A549 (cell line): Measurements from ENCODE around the gene ACYP2. TPM values are rescaled to one million over a fixed set of nuclear protein-coding genes. Genes with fewer than 3 reads are reported as not detected.

ENCODE experiments used
- ATAC-seq, 2 experiments: fragments of 200-7000 bp in 1 of 2; fragments of >200 bp in 1 of 2; cut with Nextera tagmentation in 1 of 2; cut with Tn5 transposase in 1 of 2; 3 replicates each; pipeline versions ENCODE4 v1.8.0 to v1.9.1; 2018 to 2020; ENCODE audit warnings: mild to moderate bottlenecking in 1 of 2, moderate library complexity in 1 of 2
- CTCF ChIA-PET: fragments of 300-600 bp; sonication (Branson Sonifier 250); formaldehyde crosslinking; extraction: SDS; loops from one replicate; lab custom pipeline; 2021; ENCODE audit warnings: antibody characterized with exemption, inconsistent platforms; lab: Yijun Ruan, JAX
- POLR2A ChIA-PET: fragments of 350-600 bp; formaldehyde crosslinking; extraction: SDS; loops from one replicate; lab custom pipeline; 2021; ENCODE audit warnings: antibody characterized with exemption, inconsistent platforms; lab: Yijun Ruan, JAX
- DNase-seq, 2 experiments: peaks; one replicate each; pipeline versions ENCODE4 v3.0.0 to v3.0.0-alpha.2; 2011 to 2016; ENCODE audit warnings: low read depth in 1 of 2, low spot score in 1 of 2
- FAIRE-seq: peaks from 2 replicates; lab custom pipeline; 2011; peaks lifted over from hg19 to GRCh38; lab: Jason Lieb, UNC
- H3K27ac ChIP-seq, 2 experiments: fragments of >200 bp; sonication (Bioruptor Twin); formaldehyde crosslinking; 3 replicates each; pipeline ENCODE4 v1.5.1; 2016 to 2017
- H3K4me1 ChIP-seq: fragments of >200 bp; sonication (Bioruptor Twin); formaldehyde crosslinking; 3 replicates; pipeline ENCODE4 v1.6.1; 2016
- H3K4me2 ChIP-seq: fragments of >200 bp; sonication (Bioruptor Twin); formaldehyde crosslinking; 3 replicates; pipeline ENCODE4 v1.6.1; 2016
- H3K4me3 ChIP-seq: fragments of >200 bp; sonication (Bioruptor Twin); formaldehyde crosslinking; 3 replicates; pipeline ENCODE4 v1.5.1; 2016
- H3K9me3 ChIP-seq: fragments of >200 bp; sonication (Bioruptor Twin); formaldehyde crosslinking; 3 replicates; pipeline ENCODE4 v1.6.1; 2016
- BHLHE40 ChIP-seq: IDR thresholded peaks from 2 replicates; pipeline ENCODE4 v1.6.1; 2012; ENCODE audit warnings: low read depth, low read length, inconsistent platforms
- CBX2 ChIP-seq: fragments of 200-600 bp; sonication (generic); IDR thresholded peaks from 2 replicates; pipeline ENCODE4 v1.6.1; 2016; ENCODE audit warnings: low read depth, mild to moderate bottlenecking, borderline replicate concordance
- E2F6 ChIP-seq: IDR thresholded peaks from 2 replicates; pipeline ENCODE4 v1.6.1; 2012; ENCODE audit warnings: low read depth, borderline replicate concordance
- ESRRA ChIP-seq: fragments of 150-350 bp; IDR thresholded peaks from 2 replicates; pipeline ENCODE4 v1.6.1; 2014; ENCODE audit warnings: mild to moderate bottlenecking, low read length, borderline replicate concordance
- FOSL2 ChIP-seq, 2 experiments: fragments of 450-650 bp in 1 of 2; fragments of >200 bp in 1 of 2; sonication (Bioruptor Twin) in 1 of 2; formaldehyde crosslinking; IDR thresholded peaks; 2 replicates each; pipeline versions ENCODE4 v1.5.0 to v1.6.1; 2016 to 2020; ENCODE audit warnings: mild to moderate bottlenecking in 1 of 2, moderate library complexity in 1 of 2
- GATA3 ChIP-seq: IDR thresholded peaks from 2 replicates; pipeline ENCODE4 v1.6.1; 2012; ENCODE audit warnings: borderline replicate concordance
- HDAC2 ChIP-seq: fragments of 200-600 bp; sonication (generic); IDR thresholded peaks from 2 replicates; pipeline ENCODE4 v1.6.1; 2016
- HEYL ChIP-seq: fragments of 250-450 bp; sonication (Bioruptor Pico); IDR thresholded peaks from 2 replicates; pipeline ENCODE4 v1.8.0; 2021; ENCODE audit warnings: mild to moderate bottlenecking, moderate library complexity
- HMGXB4 ChIP-seq: fragments of 250-450 bp; sonication (Bioruptor Pico); IDR thresholded peaks from 2 replicates; pipeline ENCODE4 v1.5.0; 2021; ENCODE audit warnings: mild to moderate bottlenecking, moderate library complexity, borderline replicate concordance
- HOXA7 ChIP-seq: fragments of 250-450 bp; sonication (Bioruptor Pico); IDR thresholded peaks from 2 replicates; pipeline ENCODE4 v1.5.0; 2020; ENCODE audit warnings: mild to moderate bottlenecking, moderate library complexity
- HOXB13 ChIP-seq: fragments of 250-450 bp; sonication (Bioruptor Pico); IDR thresholded peaks from 2 replicates; pipeline ENCODE4 v1.5.0; 2020; ENCODE audit warnings: low read depth, mild to moderate bottlenecking, moderate library complexity
- JUNB ChIP-seq: fragments of >200 bp; sonication (Bioruptor Twin); formaldehyde crosslinking; IDR thresholded peaks from 2 replicates; pipeline ENCODE4 v1.6.1; 2016
- KDM1A ChIP-seq: fragments of 200-600 bp; sonication (generic); IDR thresholded peaks from 2 replicates; pipeline ENCODE4 v1.6.1; 2016; ENCODE audit warnings: low read depth, mild to moderate bottlenecking
- KDM5A ChIP-seq: fragments of 200-600 bp; sonication (generic); IDR thresholded peaks from 2 replicates; pipeline ENCODE4 v1.6.1; 2016; ENCODE audit warnings: antibody characterized with exemption, mild to moderate bottlenecking
- MAFK ChIP-seq: fragments of 450-650 bp; IDR thresholded peaks from 2 replicates; pipeline ENCODE4 v1.6.1; 2014; ENCODE audit not compliant: partially characterized antibody
- MAX ChIP-seq: IDR thresholded peaks from 2 replicates; pipeline ENCODE4 v1.6.1; 2012
- MAZ ChIP-seq: fragments of 150-350 bp; IDR thresholded peaks from 2 replicates; pipeline ENCODE4 v1.6.1; 2014; ENCODE audit warnings: antibody characterized with exemption, low read depth, low read length, borderline replicate concordance
- MYC ChIP-seq: IDR thresholded peaks from 2 replicates; pipeline ENCODE4 v1.6.1; 2012; ENCODE audit warnings: mild to moderate bottlenecking, inconsistent platforms, low read length, improper control_type of control experiment, borderline replicate concordance
- PHF8 ChIP-seq: fragments of 200-600 bp; sonication (generic); IDR thresholded peaks from 2 replicates; pipeline ENCODE4 v1.6.1; 2016; ENCODE audit warnings: low read depth, mild to moderate bottlenecking, antibody characterized with exemption, moderate library complexity, borderline replicate concordance
- RAD21 ChIP-seq, 2 experiments: fragments of >200 bp in 1 of 2; sonication (Bioruptor Twin) in 1 of 2; formaldehyde crosslinking in 1 of 2; IDR thresholded peaks in 1 of 2; conservative IDR thresholded peaks in 1 of 2; 2 replicates in 1 of 2; 3 replicates in 1 of 2; pipeline ENCODE4 v1.6.1; 2012 to 2018; ENCODE audit warnings: inconsistent platforms in 1 of 2
- SMC3 ChIP-seq: fragments of >200 bp; sonication (Bioruptor Twin); formaldehyde crosslinking; IDR thresholded peaks from 3 replicates; pipeline ENCODE4 v1.6.1; 2018; ENCODE audit warnings: inconsistent platforms
- TFCP2L1 ChIP-seq: fragments of 250-450 bp; sonication (Bioruptor Pico); IDR thresholded peaks from 2 replicates; pipeline ENCODE4 v1.5.0; 2021; ENCODE audit warnings: mild to moderate bottlenecking
- WGBS: methylation state at CpG from one replicate; pipeline ENCODE4 v1.1.6; 2017; ENCODE audit errors: missing lambda C conversion rate; 5-methylcytosine and 5-hydroxymethylcytosine counted together
- polyA plus RNA-seq, 4 experiments: library from polyadenylated mRNA; depleted of rRNA in 3 of 4; stranded (reverse); fragments of >200 nt; fragmentation: RNase III in 1 of 4; extraction: RNeasy Plus Mini Kit Qiagen cat#74134 plus additional on column Dnase treatment in 1 of 4; gene quantifications; 2 replicates in 3 of 4; 3 replicates in 1 of 4; pipeline ENCODE4 v1.2.3, GENCODE V29; 2011 to 2017

ACYP2 gene
- polyA plus RNA-seq, 2 of the 4 experiments (the other 2 are of a cell fraction) = 10.0 to 11.4 TPM

GRCh38 chr2:54077088-54077900 lies 38.1 kb upstream of the ACYP2 start:
- no peak for ATAC-seq
- Histone ChIP-seq H3K9me3 (0 out of 3 replicates have a peak, but pooled peaks cover 3% of the 10 kb centered on the region), H3K4me1 (peaks cover 7% of the 10 kb centered on the region), H3K4me3 (no peak overlapping the region), H3K4me2 (no peak overlapping the region), H3K27ac (no peak overlapping the region)
- no peak for FAIRE-seq
- TF ChIP-seq CBX2 (no peak), FOSL2 (IDR thresholded peaks at IDR 0.05) (no peak), FOSL2 (CRISPR knock-in tag; IDR thresholded peaks at IDR 0.05) (no peak), BHLHE40 (no peak), PHF8 (no peak), HOXB13 (CRISPR knock-in tag) (no peak), HEYL (no peak), HDAC2 (no peak), KDM1A (no peak), E2F6 (no peak), TFCP2L1 (CRISPR knock-in tag) (no peak), MAFK (no peak), HOXA7 (no peak), MAZ (no peak), ESRRA (no peak), GATA3 (no peak), HMGXB4 (CRISPR knock-in tag) (no peak), MAX (no peak), SMC3 (no peak), MYC (no peak), RAD21 (conservative IDR thresholded peaks at IDR 0.05 in 1 of 2, IDR thresholded peaks at IDR 0.05 in 1 of 2) (no peak)
- CTCF ChIA-PET = interaction anchor here (1.0 kb wide), 1 partner anchor 30 kb away, joined by 6 read pairs; no protein-coding TSS in a partner anchor
- 87% methylated on average over 2 of the region's 2 CpGs for WGBS
- POLR2A ChIA-PET = no interaction called here
- no peak for DNase-seq

GRCh38 chr2:54079331-54079730 lies 36.1 kb upstream of the ACYP2 start:
- Histone ChIP-seq H3K27ac (no peak overlapping the region), H3K9me3 (no peaks in the 10 kb centered on the region), H3K4me3 (no peak overlapping the region), H3K4me2 (no peak overlapping the region), H3K4me1 (peaks cover 2% of the 10 kb centered on the region; the same call in 2 of the 3 replicates)
- DNase-seq (no peak), FAIRE-seq (no peak), ATAC-seq (no peak)
- WGBS = 73% methylated on average over 2 of the region's 2 CpGs
- ChIA-PET CTCF (interaction anchor here (0.6 to 1.4 kb wide), 2 partner anchors 28 to 116 kb away, joined by 3 to 5 read pairs; no protein-coding TSS in a partner anchor), POLR2A (no interaction called here)
- TF ChIP-seq KDM5A = no peak
- peak; percentile 20 for TF ChIP-seq MAFK
- TF ChIP-seq JUNB = no peak
- no peak for TF ChIP-seq TFCP2L1 (CRISPR knock-in tag)
- TF ChIP-seq SMC3 = no peak
- TF ChIP-seq, all 56 proteins: peak for 1
